GM11168 (cell line): ENCODE results near the gene KNSTRN.

Experiments
- in situ Hi-C: fragments of 300-500 bp; cut with MboI; formaldehyde crosslinking; loops from one replicate; pipeline ENCODE4 v1.12.0; 2022; ENCODE audit warnings: low sequenced_read_pairs; ENCODE audit not compliant: unreplicated experiment

KNSTRN gene, protein sequence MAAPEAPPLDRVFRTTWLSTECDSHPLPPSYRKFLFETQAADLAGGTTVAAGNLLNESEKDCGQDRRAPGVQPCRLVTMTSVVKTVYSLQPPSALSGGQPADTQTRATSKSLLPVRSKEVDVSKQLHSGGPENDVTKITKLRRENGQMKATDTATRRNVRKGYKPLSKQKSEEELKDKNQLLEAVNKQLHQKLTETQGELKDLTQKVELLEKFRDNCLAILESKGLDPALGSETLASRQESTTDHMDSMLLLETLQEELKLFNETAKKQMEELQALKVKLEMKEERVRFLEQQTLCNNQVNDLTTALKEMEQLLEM

DNA sequence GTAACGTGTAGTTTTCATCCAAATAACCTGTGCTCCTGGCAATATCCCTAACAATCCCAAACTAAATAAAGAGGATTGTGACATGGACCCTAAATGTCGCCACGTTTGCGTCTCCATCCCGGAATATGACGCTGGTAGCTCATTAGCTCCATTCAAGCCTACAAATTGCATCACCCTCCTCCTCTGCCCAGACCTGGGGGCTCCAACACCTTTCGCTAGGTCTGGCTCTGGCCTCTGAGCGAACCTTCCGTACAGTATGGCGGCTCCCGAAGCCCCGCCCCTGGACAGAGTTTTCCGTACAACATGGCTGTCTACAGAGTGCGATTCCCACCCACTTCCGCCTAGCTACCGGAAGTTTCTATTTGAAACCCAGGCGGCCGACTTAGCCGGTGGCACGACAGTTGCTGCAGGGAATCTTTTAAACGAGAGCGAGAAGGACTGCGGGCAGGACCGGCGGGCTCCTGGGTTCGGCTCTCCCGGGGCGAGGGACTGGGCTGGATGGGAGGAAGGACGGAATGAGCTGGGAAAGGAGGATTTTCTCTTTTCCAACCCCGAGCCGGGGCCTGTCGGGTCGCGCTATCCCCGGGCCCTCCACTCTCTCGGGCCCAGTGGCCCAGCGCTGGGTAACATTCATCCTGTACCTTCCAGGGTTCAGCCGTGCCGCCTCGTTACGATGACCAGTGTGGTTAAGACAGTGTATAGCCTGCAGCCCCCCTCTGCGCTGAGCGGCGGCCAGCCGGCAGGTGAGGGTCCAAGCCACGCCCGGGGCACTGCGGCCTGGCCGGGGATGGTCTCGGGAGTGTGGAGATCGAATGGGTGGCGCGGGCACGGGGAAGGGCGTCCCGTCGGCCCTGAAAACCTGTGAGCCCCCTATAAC, at the start of gene KNSTRN:
Gene KNSTRN, plus strand, starts transcription at position 142 of the 877 bp plus-strand sequence. Its CDS starts 115 bp downstream, at position 257.
- in situ Hi-C loops, result no loop called here

DNA sequence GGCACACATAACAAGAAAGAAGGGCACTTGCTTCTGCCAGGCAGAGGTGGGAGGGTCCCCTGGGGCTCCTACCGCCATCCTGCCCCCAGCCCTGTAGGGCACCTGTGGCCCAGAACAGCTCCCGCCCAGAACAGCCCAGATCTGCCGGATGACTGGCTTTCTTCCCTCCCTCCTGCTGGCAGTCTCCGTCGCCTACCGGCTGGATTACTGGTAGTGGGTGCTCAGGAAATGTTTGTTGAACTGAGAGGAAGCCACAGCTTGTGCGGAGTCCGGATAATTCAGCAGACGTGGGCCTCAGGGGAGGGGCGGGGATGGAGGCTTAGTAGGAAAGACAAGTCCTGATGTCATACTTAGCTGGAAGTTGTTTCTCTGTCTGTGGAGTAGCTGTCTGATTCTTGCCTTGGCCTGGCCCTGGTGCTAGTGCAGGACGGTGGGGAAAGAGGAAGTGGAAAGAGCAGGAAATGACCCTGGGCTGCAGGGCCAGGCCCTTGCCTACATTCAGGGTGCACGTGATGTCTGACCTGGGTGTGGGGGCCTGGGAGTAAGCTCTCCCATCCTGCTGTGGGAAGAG, 48.5 kb upstream of the KNSTRN start:
- in situ Hi-C loops, result loop anchor here (25.0 kb wide), 1 partner anchor 428 kb away; the partner anchor contains the start of genes C15orf62, GCHFR and RMDN3

DNA sequence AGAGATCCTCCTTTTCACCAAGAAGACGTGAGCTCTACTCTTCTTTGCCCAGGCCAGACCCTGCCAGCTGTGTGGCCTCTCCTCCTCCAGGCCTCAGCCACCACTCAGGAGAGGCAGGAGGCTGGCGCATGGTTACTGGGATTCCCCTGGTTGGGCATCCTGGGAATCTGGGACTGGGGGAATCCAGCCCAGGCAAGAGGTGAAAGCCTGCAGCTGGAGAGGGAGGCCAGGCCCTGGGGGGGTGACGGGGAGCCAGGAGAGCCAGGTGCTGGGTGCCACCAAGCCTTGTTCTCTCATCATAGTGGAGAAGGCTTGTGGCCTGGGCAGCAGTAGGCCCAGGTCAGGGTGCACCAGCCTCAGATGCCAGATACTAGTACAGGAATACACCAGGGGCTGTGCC, 48.0 kb upstream of the KNSTRN start:
- in situ Hi-C loops, result loop anchor here (25.0 kb wide), 1 partner anchor 428 kb away; the partner anchor contains the start of genes C15orf62, GCHFR and RMDN3

DNA sequence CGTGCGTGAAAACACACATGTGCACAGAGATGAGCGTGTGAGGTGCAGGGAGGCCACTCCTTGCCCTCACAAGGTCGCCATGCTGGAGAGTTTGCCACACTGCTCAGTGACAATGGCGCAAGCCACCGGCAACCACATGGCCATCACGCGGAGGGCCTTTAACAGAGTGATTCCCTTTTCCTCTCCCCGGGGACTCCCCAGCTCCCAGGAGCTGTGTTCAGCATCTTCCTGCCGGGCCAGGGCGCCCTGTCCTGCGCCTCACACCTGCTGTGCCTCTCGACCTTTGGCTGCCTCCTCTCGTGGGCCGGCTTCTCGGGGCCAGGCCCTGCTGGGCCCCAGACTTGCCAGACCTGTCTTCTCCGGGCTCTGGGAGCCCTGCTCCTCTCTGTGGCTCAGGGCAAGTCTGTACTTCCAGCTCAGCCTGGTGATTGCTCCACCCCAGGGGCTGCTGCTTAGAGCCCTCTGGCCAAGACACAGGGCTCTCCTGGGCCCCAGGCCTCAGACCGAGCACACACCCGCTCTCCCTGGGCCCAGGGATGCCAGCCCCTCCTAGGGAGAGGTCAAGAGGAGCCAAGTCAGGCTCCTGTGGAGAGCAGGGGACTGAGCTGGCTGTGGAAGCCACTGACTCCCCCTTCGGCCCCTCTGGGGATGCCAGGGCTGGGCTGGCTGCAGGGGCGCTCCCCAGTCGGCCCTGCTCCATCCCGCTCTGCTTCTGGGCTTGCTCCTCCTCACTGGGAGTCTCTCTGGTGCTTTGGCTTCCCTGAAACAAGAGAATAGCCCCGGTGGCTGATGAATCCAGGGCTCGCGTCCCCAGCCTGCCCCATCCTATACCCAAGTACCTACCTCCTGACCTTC, 47.4 kb upstream of the KNSTRN start:
- in situ Hi-C loops, result loop anchor here (25.0 kb wide), 1 partner anchor 427 kb away; the partner anchor contains the start of genes C15orf62, GCHFR and RMDN3

DNA sequence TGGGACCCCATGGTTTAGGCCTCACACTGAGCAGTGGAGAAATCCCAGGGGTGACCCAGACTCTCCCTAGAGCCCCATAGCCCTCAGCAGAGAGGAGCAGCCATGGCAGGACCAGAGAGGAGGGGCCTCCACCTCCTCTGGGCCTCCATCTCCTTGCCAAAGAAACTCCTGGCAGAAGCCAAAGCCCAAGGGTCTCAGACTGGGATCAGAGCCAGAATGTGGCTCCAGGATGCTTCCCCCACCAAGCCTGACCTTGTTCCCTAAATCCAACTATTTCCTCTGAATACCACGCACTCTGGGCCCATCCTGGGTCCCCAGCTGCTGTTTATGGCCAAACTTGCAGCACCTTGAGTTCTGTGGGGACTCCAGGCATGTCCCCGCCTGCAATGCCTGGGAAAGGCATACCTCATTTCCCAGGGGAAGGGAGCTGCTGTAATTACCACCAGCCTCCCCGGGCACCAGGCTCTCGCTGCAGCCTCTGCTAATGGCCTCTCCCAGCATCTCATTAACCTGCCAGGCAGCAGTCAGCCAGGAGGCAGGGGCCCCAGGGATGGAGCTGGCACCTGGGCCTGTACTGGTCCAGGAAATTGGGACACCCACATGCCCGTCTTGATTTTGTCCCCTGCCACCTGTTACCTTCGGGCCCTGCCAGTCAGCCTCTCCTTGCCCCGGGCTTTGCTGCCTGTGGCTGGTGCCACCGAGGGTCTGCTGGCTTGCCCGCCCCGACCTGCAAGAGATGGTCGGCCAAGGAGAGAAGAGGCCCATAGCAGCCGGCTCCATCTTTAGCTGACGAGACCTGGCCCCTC, 46.4 kb upstream of the KNSTRN start:
- in situ Hi-C loops, result loop anchor here (25.0 kb wide), 1 partner anchor 426 kb away; the partner anchor contains the start of genes C15orf62, GCHFR and RMDN3

DNA sequence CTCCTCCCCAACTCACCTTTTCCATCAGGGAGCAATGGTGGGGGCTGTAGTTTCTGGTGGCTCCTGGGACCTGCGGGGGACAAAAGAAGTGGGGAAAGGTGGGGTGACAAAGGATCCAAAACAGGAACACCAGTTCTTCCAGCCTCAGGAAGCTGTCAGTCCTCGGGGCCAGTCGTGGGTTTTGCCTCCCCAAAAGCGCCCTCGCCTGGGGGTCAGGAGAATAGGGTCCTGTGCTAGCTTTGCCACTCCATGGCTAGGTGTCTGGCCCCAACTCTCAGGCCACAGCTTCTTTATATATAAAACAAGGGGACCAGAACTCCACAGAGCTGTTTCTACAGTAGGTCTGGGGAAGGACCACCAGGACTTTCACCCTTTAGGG, 45.8 kb upstream of the KNSTRN start:
- in situ Hi-C loops, result loop anchor here (25.0 kb wide), 1 partner anchor 426 kb away; the partner anchor contains the start of genes C15orf62, GCHFR and RMDN3

DNA sequence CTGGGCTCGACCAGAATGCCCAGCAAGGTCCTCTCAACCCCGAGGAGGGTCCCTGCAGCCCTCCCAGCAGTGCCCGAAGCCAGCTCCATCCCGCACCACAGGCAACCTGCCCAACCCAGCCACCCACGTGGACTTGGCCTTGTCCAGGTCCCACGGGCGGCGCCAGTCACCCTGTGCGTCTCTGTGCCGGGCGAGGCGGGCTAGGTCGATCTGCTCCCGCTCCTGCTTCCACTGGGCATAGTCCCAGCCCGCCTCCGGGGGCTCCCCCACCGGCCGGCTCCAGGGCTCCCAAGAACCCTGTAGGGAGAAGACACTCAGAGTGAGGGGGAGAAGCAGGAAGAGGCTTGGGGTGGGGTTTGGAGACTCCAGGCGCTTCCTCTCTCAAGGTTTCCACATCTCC, 44.9 kb upstream of the KNSTRN start:
- in situ Hi-C loops, result loop anchor here (25.0 kb wide), 1 partner anchor 425 kb away; the partner anchor contains the start of genes C15orf62, GCHFR and RMDN3

DNA sequence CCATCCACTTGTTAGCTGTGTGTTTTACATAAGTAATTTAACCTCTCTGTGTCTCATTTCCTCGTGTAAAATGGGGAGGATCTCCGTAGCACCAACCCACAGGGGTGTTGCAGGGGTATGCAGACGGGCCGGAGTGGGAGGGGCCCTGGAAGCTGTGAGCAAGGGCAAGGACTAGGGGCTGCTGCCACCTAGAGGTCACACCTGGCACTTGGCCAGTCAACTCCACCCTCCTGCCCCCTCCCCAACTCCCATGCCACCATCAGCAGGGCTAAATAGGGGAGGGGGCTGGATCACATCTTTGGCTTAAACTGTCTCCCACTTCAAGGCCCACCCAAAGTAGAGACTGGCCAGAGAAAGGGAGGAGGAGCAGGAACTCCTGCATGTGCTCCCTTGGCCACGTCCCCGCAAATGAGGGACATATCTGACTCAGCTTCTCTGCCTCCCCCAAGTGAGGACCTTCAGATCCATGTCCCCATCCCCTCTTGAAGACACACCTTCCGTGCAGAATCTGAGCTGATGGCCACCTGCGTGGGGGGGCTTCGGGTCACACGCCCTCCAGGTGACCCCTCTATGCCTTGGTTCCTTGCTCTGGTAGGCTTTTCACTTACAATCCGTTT, 44.4 kb upstream of the KNSTRN start:
- in situ Hi-C loops, result loop anchor here (25.0 kb wide), 1 partner anchor 424 kb away; the partner anchor contains the start of genes C15orf62, GCHFR and RMDN3

DNA sequence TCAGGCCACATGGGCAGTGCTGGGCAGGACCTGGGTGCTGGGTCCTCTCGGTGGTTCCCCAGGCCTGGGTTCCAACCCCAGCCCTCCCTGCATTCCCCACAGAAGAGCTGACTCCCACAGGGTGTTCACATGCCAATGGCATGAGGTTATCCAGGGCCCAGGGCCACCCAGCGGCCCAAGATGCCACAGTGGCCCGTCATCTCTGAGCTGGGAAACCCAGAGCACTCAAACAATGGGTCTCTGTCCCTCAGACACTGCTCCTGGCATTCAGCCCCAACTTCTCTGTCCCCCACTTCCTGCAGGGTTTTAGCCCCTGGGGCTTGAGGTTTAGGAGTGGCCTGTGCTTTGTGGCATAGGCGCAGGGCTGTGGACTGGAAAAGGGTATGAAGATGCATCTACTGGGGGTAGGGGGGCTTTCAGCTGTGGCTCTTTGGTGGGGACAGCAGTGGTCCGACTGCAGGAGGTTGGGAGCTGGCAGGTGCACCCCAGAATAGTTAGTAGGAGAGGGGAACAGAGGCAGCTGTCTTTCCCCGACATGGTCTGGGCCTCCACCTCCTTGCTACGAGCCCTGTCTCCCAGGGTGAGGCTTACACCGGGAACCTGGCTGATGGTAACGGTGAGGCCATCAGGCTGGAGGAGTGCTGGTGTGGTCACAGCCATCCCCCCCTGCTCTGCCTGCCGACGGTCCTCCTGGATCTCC, 43.5 kb upstream of the KNSTRN start:
- in situ Hi-C loops, result loop anchor here (25.0 kb wide), 1 partner anchor 423 kb away; the partner anchor contains the start of genes C15orf62, GCHFR and RMDN3

DNA sequence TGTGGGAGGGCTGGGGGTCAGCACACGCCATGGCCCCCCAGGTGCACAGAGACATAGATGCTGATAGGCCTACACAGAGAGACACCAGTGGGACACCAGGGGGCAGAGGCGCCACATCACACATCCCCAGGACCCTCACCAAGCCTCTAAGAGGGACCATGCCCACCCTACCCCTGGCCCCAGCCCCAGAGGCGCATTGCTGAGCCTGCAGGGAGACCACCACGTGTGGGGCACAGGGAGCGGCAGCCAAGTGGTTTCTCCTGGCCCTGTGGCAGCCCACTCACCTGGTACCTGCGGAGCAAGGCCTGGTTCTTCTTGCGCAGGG, 42.9 kb upstream of the KNSTRN start:
- in situ Hi-C loops, result loop anchor here (25.0 kb wide), 1 partner anchor 423 kb away; the partner anchor contains the start of genes C15orf62, GCHFR and RMDN3

DNA sequence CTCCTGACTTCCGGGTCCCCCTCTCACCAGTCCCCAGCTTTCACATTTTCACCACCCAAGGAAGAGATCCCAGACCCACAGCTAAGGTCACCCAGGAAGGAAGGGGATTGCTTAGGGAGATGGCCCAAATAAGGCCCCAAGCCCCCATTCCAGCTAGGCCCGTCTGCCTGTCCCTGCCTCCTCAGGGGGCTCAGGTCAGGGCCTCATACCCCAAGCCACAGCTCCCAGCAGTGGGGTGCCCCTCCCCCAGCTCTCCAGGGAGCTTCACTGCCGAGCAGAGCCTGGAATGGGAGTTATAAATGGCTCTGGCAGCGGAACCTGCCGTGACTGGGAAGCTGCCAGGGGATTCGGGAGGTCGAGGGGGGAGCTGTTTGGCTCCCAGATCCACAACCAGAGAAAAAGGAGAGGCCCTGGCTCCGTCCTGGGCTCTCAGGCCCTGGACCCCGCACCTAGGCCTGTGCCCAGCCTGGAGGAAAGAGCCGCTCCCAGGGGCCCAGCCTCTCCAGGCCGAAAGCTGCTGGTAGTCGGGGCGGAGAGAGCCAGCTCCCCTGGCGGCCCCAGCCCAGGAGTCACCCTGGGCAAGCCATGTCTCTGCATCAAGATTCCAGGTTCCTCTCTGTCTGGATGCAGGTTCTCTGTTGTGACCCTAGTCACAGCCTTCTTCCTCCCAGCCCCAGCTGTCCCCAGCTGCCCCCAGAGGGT, 42.3 kb upstream of the KNSTRN start:
- in situ Hi-C loops, result loop anchor here (25.0 kb wide), 1 partner anchor 422 kb away; the partner anchor contains the start of genes C15orf62, GCHFR and RMDN3

DNA sequence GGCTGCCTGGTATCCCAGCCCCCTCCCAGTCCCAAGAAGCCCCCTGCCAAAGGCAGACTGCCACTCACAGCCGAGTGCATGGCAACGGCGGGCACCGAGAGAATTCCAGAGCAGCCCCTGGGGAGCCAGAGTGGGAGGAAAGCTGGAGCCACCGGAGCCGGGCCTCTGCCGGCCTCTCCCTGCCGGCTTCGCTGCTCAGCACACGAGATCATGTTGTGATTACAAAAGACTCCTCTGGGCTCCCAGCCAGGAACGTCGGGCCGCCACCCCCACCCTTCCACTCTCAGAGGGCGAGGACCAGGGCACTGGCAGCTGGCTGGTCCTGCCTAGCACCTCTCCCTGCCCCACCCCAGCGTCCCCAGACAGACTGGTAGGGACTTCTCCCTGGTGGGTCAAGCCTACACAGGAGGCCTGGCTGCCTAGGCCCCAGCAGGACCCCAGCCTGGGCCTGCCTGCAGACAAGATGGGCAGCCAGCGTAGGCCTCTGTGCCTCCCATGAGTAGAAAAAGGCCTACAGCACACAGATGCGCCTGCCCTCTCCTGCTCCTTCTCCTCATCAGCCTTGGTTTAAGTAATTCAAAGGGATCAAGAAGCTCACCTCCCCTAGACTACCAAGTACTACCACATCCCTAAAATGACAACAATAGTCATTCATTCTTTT, 41.7 kb upstream of the KNSTRN start, which contains the start of gene CCDC9B:
Gene CCDC9B, minus strand, starts transcription at position 200 of the 661 bp plus-strand sequence. Its CDS starts 120 bp downstream, at position 80.
- in situ Hi-C loops, result loop anchor here (25.0 kb wide), 1 partner anchor 421 kb away; the partner anchor contains the start of genes C15orf62, GCHFR and RMDN3

DNA sequence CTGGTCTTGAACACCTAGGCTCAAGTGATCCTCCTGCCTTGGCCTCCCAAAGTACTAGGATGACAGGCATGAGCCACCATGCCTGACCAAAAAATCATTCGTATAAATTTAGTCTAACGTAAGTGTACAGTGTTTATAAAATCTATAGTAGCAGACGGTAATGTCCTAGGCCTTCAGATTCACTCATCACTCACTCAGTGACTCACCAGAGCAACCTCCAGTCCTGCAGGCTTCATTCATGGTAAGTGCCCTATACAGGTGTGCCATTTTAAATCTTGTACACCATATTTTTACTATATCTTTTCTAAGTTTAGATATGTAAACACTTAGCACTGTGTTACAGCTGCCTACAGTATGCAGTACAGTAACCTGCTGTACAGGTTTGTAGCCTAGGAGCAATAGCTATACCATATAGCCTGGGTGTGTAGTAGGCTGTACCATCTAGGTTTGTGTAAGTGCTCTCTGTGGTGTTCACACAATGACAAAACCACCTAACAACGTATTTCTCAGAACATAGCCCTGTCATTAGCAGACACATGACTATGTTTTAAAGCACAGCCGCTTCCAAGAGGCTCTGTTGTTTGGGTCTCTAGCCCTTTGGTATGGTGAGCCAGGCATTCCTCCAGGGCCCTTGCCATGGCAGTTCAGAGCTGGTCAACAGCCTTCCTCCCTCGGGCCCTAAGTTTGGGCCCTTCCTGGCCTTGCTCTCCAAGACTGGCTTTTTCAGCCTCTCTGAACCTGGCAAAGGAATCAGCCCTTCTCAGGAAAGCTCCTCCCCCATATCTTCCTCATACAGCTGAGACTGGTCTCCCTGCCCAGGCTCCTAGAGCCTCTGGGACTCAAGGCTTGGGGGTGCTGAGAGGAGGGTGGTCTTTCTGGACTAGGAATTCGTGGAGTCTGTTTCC, 39.9 kb upstream of the KNSTRN start:
- in situ Hi-C loops, result loop anchor here (25.0 kb wide), 1 partner anchor 420 kb away; the partner anchor contains the start of genes C15orf62, GCHFR and RMDN3

DNA sequence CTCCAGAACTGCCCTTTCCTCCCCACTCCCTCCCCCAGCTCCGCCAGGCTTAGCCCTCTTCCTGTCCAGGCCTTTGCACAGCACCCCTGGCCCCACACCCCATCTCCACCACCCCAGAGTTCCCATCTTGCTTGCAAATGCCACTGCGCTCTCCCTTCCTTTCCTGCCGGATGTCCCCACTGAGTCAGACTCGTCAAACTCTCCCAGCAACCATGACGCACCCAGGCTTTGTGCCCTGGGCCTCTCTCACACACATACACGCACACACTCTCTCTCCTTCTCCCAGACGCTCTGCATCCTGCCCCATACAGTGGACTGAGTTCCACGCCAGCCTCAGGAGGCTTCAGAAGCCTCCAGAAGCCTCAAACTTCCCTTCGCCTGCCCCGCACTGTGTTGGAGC, 39.0 kb upstream of the KNSTRN start:
- in situ Hi-C loops, result loop anchor here (25.0 kb wide), 1 partner anchor 419 kb away; the partner anchor contains the start of genes C15orf62, GCHFR and RMDN3

DNA sequence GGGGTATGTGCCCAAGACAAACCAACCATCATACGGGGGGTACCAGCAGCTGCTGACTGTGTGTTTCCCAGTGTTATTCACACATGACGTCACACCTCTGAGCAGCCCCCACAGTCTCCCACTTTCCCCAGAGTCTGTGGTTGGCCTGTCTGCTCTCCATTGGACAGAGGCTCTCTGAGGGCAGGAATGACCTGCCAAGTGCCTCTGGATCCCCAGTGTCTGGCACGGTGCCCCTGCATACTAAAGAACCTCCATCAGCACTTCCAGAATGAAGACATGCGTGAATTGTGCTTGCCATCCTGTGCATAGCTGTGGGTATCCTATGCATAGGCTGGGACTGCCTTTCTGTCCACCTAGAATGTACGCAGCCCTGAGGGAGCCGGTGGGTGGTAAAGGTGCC, 38.3 kb upstream of the KNSTRN start:
- in situ Hi-C loops, result loop anchor here (25.0 kb wide), 1 partner anchor 418 kb away; the partner anchor contains the start of genes C15orf62, GCHFR and RMDN3
